GM21526 (cell line): ENCODE measurements around the gene CAMK2B.

ENCODE experiments used
- ATAC-seq: cut with Tn5 transposase; IDR thresholded peaks from one replicate; pipeline ENCODE4 v1.9.1; 2021; ENCODE audit warnings: moderate library complexity; ENCODE audit not compliant: unreplicated experiment, low FRiP score

Gene CAMK2B

DNA sequence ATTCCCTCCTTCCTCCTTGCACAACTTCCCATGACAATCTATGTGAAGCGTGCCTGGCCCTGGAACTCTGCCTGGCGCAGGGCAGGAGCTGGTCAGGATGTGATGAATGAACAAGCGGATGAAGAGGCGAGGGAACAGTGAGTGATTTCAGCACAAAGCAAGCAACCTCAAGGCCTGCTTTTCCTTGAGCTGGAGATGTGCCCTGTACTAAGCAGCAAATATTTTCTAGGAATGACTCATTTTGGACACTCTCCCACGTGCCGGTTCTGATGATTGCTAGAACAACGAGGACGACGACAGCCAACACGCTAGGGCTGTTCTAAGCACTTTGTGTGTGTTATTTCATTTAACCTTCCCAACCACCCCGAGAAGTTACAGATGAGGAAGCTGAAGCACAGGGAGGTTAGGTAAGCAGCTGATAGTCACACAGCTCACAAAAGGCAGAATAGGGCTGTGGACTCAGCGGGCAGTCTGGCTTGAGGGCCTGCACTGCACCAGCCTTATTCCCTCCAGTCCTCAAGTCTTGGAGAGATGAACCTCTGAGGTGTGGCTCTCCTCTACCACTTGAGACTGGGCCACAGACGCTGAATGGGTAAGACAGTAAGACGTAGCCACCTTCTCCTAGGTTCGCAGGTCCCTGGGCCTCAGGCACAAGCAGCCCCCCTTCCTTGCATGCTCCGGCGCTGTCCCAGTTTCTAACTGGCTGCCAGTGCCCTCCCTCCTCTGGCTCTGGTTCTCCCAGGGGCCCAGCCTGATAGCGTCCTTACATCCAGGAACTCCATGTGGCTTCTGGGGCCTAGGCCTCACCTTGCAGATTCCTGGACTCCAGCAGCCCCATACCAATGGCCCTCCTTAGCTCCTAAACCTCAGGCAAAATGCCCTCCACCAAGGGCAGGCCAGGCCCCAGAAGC, 65.6 kb downstream of the CAMK2B start:
- no peak for ATAC-seq

DNA sequence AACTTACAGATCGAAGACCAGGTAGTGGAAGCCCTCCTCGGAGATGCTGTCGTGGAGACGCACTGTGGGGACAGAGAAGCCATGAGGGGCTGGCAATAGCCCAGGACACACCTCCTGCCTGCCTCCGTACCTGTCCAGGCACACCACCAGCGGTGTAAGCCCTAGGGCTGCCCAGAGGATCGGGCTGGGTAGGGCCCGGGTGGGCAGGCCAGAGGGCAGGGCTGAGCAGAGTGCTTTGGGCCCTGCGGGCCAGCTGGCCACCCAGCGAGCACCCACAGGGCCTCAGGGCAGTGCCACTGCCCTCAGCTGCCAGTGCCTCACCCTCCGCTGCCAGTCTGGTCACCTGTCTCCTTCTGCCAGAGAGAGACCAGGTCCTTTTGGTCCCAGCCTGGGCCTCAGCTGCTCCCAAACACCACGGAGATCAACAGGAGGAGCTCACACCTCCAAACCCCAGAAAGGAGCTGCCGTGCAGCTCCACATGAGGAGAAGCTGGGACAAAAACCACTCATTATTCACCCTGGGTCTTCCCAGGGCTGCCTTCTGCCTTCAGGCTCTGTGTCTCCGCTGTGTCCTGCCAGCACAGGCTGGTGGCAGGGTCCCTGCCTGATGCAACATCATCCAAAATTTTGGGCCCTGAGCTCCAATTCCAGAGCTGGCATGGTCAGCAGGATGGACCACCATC, 66.4 kb downstream of the CAMK2B start:
- ATAC-seq: no peak

DNA sequence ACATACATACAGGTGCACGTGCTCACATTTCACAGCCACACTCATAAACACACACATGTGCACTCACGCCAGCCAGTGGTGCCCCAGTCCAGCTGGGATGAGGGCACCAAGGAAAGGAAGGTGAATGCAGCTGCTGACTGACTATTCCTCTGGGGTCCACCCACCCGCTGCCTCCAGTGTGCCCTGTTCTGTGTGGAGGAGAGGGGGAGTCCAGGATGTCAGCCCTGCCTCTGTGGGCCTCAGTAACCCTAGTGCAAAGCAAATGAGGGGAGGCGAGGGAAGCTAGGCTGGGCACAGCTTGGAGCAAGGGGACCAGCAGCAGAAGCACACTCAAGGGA, 67.0 kb downstream of the CAMK2B start:
- ATAC-seq: no peak

DNA sequence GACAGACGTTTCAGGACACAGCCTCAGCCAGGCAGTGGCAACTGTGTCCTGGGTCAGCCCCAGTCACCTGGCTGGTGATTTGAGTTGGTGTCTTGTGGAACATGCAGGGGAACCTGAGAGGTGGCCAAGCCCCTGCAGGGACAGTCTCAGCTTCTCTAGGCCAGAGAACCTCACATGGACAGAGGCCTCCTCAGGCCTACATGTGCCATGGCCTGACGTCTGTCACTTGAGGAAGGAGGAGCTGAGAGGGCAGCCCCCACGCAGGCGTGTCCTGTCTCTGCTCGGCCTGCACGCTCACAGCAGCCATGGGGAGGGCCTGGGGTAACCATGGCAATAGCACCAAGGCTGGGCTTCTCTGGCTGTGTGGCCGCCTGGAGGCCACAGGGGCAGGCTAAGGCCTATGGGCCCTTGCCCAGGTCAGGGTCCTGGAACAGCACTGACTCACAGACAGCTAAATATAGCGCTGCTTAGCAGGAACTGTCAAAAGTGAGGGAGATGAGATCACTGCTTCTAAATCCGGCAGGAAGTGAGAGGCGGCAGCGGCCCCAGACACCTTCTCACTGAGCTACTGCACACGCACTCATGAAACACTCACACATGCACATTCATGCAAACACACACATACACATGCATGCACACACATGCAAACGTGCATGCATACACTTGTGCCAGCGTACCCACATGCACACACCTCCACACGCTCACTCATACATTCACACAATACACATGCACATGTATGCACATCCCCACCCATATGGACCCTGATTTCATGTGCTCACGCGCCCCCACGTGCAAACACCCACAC, 67.6 kb downstream of the CAMK2B start:
- peak; percentile 77 for ATAC-seq

DNA sequence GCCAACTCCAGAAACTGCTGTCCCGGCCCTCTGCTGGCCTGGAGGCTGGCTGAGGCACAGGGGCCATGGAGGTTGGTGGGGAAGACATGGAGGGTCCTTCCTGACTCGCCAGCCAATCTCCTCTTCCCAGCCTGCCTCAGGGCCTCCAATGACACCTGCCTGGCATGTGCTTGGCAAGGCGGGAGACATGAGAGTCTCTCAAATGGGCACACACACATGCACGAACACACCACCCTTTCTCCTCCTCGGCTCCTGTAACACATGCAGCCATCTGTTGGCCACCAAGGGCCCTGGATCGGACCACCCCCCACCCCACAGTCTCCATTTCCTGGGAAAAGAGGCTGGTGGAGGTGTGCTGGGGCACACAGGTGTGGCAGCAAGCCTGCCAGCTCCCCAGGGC, 68.2 kb downstream of the CAMK2B start:
- ATAC-seq: no peak

DNA sequence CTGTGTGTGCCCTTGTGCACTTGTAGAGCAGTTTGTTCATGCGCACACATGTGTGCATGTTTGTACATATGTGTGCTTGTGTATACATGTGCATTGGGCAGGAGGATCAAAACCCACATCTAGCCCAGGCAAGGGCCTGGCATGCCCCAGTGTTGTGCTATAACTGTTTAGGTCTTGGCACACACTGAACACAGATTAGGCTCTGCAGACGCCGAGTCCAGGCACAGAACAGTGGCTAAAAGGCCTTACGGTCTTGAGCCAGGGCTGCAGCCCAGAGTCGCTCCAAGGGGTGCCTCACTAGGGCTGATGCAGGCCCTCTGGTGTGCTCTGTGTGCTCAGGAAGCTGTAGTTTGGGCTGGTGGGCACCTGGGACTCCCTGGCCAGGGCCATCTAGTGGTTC, 68.9 kb downstream of the CAMK2B start:
- no peak for ATAC-seq

DNA sequence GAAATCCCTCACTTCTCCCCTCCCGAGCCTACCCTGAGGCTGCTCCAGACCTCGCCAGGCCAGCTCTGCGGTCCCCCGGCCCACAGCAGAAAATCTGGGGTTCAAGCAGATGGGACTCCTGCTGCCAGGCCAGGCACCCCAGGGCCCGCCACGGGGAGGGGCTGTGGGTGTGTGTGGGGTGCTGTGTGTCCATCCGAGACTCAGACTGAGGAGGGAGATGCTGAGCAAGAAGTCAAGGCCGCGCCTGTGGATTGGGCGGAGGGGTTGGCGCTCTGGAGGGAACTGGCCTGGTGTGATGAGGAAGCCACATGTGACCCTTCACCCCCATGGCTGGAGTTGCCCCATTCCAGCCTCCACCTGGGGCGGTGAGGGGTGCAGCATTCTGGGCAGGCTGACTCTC, 73.5 kb downstream of the CAMK2B start:
- no peak for ATAC-seq

DNA sequence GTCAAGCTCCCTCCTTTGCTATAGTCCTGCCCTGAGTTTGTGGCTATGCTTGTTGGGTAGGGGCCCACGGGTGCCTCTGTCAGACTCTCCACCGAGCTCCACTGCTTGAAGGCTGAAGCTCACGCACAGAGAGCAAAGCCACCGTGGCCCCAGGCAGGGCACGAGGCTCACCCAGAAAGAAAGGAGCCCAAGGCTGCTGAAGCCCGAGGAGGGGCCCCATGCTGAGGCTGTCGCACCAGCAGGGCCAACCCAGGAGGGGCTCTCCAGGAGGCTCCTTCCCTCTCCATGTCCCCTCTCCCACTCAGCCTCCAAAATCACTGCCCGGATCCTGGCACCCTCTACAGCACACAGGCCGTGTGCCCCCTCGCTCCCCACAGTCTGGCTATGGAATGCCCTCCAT, 74.1 kb downstream of the CAMK2B start:
- ATAC-seq: no peak

DNA sequence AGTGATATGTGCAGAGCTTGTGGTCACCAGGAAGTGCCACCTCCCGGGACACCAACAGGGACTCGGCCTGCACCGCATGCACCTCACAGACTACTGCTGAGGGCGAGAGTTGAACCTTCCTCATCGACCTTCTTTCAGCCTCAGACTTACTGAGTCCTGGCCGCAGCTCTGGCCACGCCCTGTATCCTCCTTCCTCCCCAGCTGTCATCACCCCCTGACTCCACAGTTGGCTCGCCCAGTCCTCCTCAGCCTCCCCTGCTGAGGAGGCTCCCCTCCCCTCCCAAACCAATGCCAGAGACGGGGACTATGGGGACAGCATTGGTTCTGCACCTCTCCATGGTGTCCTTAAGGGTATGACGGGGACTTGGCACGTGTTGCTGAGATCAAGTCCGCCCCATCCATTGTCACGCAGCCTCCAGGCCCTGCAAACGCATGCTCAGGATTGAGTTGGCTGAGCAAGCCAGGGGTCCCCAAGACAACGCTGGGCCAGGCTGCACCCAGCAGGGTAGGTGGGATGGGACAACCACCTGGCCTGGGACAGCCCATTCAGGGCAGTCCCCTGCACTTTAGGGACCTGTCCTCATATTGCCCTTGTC, 75.7 kb downstream of the CAMK2B start:
- no peak for ATAC-seq

DNA sequence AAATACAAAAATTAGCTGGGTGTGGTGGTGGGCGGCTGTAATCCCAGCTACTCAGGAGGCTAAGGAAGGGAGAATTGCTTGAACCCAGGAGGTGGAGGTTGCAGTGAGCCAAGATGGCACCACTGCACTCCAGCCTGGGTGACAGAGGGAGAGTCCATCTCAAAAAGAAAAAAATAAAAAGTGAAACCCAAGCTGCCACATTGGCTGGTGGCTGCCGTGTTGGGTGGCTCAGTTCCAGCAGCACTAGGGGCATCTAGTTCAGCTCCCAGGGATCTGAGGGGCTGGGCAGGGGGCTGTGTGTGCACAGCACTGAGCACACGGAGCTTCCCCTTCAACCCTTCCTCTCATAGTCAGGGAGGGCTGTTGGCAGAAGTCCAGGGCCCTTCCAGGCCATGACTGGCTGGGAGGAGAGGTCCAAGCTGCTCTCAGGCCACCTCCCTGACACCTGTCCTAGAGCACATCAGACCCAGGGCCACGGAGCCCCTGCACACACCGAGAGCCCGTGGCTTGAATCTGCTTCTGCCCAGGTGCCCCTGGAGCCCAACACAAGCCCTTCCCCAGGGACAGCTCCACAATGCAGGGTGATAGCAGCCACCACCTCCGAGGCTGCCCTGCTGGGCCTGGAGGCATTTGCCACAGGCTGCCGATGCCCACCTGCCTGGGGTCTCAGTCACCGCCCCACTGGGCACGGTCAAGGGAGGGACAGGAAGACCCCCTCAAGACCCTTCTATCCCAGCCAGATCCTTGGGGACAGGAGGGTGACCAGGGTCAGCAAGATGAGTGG, 77.3 kb downstream of the CAMK2B start:
- ATAC-seq: no peak

DNA sequence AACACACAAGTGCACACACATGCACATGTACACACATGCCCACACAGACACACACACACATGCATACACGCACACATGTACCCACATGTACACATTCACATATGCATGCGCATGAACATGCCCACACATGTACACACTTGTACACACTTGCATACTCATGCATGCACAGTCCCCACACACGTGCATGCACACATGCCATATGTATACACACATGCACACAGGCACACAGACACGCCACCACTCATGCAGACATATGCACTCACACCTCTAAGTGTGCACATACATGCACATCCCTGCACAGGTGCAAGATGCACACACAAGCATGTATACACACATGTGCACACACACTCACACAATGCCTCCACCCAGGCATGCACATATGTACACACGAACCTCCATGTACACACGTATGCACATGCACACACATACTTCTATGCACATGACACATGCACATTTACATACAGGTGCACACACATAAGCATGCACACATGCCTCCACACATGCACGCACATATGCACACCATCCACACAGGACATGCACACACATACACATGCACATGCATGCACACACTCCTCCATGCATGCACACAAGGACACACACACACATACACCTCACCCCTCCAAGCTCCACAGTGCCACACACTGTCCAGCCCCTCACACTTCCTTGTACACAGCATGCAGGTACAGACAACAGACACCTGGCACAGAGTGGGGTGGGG, 78.8 kb downstream of the CAMK2B start:
- ATAC-seq: no peak

DNA sequence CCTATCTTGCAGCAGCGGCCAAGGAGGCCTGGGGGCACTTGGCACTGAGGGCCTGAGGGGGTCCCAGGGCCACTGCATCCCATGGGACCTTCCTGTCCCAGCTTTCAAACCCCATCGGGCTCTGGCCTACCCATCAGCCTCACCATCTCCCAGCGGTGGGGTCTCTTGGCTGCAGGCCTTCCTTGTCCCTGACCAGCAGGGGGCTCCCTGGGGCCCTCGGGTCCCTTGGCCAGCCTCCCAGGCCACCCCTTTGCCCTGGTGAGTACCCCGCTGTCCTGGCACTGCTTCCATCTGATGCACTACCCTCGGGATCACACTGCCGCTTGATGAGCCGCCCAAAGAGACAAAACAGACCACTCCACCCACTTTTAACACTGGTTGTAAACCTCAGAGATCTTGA, 81.1 kb downstream of the CAMK2B start:
- ATAC-seq: no peak

DNA sequence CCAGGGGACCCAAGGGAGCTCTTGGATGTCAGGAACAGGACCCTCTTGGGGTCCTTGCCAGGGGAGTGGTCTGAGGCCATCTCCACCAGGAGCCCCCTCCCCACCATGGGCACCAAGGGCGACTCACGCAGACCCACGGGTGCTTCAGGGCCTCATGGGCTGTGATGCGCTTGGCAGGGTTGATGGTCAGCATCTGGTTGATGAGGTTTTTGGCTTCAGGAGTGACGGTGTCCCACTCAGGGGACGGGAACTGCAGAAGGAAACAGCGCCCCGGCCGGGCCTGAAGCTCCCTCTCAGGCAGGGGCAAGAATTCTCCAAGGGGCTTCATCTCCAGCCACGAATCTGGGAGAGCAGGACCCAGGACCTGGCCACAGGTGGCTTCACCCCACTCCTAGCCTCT, 83.3 kb downstream of the CAMK2B start:
- ATAC-seq: no peak

DNA sequence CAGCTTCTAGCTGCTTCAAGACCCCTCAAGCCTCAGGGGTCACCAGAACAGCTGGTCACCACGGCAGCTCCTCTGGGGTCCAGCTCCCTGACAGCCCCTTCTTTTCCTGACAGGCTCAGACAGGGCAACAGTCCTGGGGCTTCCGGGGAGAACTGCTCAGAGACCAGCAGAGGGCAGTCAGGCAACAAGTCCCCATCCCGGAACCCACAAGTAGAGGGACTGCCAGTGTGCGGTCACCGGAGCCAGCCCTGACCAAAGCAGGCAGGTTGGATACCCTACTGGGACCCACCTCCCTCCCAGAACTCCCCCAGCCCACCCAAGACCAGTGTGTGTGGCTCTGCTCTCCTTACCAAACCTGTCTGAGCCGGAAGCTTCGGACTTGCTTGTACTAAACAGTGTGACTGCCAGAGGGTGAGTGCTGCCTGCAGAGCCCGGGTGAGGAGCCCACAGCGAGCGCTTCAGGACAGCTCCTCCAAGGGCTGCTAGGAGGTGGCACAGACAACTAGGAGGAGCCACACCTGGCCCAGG, 84.3 kb downstream of the CAMK2B start:
- no peak for ATAC-seq

DNA sequence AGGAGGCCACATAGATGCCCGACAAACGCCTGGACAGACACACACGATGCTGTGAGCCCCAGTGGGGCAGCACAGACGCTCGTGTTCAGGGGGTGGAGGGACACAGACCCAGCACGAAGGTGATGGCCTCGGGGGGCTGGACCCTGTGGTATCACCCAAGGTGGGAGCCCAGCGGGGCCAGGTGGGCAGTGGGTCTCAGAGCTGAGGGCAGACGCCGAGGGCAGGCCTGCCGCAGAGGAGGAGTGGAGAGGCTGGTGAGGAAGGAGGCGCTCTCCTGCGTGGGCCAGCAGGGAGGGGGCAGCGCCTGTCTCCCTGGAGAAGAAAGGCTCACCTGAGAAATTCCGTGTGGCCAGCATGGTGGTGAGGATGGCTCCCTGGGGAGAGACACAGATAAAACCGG, 85.0 kb downstream of the CAMK2B start:
- no peak for ATAC-seq

DNA sequence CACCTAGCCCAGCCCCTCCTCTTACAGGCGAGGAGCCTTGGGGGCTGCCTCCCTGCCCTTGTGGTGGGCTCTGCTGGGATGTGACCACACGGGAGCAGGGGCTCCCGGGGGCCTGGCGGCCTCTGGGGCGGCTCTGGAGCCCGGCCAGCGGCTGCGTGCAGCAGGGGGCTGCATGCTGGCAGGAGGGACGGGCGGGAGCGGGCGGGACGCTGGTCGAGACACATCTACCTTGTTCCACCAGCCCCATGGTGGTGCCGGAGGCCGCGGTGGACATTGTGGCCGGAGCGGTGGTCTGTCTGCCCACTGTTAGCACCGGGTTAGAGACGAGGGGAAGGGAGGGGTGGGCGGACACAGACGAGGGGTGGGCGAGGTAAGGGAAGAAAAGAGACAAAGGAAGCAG, 86.0 kb downstream of the CAMK2B start:
- ATAC-seq: no peak

DNA sequence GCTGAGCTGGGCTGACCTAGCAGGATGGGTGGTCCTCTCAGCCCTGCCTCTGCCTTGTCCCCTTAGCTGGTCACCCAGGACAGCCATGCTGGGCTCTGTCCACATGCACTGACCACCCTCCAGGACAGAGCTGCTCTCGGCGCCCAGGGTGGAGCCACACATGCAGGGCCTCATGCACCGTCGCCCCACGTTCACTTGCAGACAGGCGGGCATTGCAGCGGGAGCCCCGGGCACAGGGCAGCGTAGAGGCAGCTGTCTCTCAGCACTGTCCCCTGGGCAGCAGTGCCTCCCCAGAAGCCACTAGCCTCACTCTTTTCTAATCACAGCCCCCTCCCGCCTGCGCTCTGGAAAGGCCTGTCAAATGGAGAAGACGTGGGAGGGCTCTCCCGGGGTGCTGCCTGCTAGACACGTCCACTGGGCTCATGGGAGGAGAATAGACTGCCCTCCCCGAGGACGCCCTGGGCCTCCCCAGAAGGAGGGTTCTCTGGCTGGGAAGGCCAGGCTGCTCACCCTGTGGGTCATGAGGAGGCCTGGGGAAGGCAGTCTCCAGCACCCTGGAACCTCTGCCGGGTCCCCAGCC, 87.2 kb downstream of the CAMK2B start:
- no peak for ATAC-seq

DNA sequence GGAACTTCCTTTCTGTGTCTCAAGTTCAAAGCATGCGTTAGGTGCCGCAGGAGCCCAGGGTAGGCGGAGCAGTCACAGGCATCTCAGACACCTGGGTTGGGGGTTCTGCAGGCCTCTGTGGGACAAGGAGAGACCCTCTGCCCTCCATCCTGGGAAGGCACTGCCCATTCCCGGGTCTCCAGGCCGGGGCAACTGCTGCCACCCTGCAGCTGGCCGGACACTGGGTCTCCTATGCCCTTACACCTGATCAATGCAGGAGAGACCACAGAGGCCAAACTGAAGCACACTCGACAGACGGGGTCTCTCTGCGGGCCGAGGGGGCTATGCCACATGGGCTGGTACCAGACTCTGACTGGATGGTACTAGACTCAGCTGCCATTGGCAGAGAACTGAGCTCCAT, 87.7 kb downstream of the CAMK2B start:
- ATAC-seq: no peak

DNA sequence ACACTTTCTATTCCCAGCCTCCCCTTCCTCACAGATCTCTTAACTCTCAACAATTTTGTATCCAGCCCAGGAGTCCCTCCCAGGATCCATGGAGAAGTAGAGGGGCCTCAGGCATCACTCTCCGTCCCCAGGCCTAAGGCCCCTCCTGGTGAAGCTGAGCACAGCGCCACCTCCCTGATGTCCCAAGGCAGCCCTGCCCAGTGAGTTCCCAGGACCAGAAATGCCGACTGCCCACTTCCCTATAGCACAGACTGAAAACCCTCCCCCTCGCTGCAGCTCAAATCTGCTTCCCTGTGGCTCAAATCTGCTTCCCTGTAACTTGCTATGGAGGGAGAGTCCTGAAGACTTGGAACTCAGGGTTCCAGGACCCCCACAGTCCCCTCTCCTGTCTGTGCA, 89.1 kb downstream of the CAMK2B start:
- no peak for ATAC-seq
